RPMI7951 (cell line): Measurements from ENCODE around the gene DSCAML1. TPM values are rescaled to one million over a fixed set of nuclear protein-coding genes. Genes with fewer than 3 reads are reported as not detected.

Source experiments
- DNase-seq: peaks from one replicate; pipeline ENCODE4 v3.0.0-alpha.2; 2012; ENCODE audit warnings: low read depth
- total RNA-seq: library from RNA; depleted of rRNA; stranded (reverse); fragments of >200 nt; shearing (Covaris generic); gene quantifications from 2 replicates; pipeline ENCODE4 v1.2.3, GENCODE V29; 2014; rRNA removed

Gene DSCAML1
- total RNA-seq = not detected in 2 replicates

GRCh38 chr11:117796872-117797529 lies at the start of gene DSCAML1:
Gene DSCAML1 (minus strand): TSS chr11:117797216. CDS start chr11:117797079, 137 bp downstream.
- no peak for DNase-seq

DNA sequence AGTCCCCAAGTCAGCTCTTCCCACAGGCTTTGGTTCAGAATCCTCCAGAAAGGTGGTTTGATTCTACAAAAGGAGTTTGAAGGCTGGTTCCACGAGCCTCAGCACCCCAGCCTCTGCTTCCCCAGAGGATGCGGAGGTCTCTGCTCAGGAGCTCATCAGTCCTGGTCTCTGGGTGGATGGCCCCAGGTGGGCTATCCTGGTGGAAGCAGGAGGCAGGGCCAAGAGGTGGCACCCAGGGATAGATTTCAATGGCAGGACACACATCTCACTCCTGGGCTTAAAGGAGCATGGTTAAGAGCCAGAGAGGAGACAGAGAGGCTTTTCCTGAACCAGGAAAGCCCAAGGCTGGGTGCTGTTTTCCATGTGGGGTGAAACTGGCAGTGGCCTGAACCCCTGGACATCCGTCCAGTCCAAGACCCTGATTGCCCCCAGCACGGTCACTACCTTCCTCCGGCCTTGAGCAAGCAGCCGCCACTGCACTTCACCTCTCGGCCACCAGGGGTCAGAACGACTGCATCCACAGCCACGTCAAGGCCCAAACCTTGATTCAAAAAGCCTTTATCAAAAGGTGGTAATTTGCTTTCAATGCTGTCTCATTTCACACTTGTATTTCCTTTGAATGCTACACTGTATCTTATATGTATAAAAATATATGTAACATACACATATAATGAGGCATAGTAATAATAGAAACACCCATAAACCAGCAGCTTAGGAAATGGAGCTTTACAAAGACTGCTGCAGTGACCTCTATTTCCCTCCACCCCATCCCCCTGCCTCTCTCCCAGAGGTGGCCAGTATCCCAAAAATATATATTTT lies 46.9 kb upstream of the DSCAML1 start:
- DNase-seq = peak; percentile 46

DNA sequence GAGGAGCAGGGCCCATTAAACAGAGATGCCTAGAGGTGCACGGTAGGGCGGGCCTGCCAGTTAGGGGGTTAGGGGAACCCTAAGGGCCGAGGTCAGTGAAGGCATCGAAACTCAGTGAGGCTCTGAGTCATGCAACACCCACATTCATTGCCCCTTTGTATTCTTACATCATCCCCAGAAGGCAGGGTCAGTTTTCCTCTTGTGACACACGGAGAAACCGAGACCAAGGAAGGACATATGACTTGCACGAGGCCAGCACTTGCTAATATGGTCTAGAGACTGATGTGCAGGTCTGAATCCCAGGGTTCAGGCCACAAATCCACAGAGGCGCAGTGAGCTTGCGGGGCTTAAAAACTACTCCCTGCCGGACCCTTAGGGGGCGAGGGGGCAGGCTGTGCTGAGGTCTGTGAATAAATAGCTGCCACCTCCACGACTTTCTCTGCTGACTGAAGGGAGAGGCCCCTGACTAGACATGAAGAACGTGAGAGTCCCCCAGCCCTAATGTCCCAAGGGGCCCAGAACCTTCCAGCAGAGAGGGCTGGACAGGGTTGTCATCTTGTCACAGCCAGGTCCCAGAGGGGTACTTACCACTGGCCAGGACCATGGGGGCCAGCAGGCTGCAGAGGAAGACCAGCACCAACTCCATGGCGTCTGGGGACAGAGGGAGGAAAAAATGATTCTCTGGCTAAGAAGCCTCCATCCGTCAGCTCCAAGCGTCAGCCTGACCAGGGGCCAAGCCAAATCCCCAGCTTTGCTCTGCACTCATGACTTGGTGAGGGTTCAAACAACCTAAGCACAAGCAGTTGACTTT lies 45.3 kb upstream of the DSCAML1 start:
- no peak for DNase-seq

- DNase-seq = no peak
These were observed 44.6 kb upstream of the DSCAML1 start for GRCh38 chr11:117841551-117842031.

DNA sequence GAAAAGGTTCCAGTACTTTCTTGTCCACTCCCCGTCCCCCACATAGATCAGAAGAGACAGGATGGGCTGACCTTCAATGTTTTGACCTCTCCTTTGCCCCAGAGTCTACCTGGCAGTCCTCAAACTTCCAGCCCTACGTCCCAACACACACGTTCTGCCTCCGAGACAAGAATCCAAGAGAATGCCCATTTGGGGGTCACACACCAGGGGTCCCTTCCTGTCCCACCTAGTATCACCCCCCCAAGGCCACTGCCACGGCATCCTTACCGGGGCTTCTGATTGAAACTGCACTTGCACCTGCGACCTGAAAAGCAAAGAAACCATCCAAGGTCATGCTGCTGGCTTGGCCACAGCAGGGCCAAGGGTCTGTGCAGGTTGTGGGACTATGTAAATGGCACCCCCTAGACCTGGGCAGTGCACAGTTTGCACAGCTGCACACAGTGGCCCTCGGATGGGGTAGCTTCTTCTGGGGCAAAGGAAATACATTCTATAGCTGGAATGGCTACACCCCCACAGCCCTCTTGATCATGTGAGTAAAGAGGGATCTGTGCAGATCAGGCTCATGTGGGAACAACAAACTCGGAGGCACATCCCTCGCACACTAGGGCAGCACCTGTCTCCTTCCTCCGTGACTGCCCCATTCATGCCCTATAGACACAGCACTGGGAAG lies 44.0 kb upstream of the DSCAML1 start:
- DNase-seq = no peak

GRCh38 chr11:117839936-117840813 lies 43.2 kb upstream of the DSCAML1 start:
- DNase-seq = no peak

- no peak for DNase-seq
These were observed 42.4 kb upstream of the DSCAML1 start for GRCh38 chr11:117839380-117839881.

DNA sequence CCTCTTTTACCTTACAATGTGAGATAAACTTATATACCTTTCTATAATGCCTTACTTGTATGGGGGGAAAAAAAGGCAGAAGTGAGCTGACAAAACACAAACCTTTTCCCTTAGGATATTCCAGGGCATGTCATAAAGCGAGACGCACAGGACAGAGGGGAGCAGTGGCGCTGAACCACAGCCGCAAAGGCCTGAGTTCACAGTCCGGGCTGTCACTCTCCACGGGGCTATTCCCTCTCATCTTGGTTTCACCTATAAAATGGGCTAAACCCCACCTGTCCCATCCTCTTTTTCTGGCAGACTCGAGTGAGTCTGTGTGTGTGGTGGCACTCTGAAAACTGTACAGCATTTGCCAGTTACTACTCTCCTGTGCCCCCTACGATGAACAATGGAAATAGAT lies 41.9 kb upstream of the DSCAML1 start:
- DNase-seq = no peak

DNA sequence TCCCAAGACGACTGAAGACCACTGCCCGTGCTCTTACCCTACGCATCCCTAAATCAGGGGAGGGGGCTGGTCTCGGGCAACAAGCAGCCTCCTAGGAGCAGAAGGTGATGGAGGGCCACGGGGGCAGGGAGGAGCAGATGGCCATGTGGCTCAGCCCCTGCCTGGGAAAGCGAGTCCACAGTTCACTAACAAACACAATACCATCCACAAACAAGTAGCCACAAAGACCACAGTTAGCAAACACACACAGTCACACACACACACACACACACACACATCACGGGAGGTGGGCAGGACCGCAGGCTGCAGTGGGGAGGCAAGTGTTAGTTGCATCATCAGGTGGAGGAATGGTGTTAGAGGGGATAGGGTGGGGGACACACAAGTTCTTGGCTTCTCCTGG lies 40.8 kb upstream of the DSCAML1 start:
- DNase-seq = no peak

DNA sequence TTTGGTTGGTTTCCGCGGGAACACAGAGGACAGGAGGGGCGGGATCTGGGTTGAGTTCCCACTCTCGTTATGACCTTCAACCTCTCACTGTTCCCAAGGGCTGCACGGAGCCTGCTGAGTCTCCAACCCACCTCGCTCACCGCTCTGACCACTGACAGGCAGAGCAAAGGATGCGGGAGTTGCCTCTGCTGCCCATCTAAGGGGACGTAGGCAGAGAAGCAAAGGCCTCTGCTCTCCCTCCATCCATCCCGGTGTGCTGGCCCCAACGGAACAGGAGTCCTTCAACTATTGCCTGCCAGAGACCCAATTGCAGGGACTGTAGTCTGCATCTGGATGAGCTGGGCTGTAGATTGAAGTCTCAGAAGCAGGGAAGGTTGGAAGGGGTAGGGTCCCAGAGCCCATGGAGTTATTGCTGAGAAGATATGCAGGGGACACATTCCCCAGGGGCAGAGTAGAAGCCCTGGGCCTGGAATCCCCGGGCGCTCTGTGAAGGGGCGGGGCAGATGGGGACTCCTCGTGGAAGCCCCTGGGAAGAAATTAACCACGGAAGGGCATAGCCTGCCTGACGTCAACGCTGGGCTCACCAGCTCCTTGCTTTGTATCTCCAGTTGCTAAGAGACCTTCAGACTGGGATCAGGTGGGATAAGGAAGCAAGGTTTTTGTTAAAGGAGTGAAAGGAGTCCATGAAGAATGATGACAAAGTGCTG lies 40.2 kb upstream of the DSCAML1 start:
- no peak for DNase-seq

- no peak for DNase-seq
These were observed 39.3 kb upstream of the DSCAML1 start for GRCh38 chr11:117836077-117836960.

DNA sequence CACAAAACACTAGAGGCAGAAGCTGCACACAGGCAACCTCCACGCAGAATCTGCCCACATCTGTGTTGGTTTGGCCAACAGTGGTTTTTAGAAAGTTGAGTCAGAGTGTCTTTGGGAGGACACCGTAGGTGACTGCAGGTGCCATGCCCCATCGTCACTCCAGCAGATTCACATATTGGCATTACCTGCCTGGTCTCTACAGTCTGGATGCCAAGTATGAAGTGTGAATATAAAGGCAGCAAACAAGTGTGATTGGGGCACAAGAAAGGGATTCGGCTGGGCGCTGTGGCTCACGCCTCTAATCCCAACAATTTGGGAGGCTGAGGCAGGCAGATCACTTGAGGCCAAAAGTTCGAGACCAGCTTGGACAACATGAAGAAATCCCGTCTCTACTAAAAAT lies 38.6 kb upstream of the DSCAML1 start:
- DNase-seq = no peak

DNA sequence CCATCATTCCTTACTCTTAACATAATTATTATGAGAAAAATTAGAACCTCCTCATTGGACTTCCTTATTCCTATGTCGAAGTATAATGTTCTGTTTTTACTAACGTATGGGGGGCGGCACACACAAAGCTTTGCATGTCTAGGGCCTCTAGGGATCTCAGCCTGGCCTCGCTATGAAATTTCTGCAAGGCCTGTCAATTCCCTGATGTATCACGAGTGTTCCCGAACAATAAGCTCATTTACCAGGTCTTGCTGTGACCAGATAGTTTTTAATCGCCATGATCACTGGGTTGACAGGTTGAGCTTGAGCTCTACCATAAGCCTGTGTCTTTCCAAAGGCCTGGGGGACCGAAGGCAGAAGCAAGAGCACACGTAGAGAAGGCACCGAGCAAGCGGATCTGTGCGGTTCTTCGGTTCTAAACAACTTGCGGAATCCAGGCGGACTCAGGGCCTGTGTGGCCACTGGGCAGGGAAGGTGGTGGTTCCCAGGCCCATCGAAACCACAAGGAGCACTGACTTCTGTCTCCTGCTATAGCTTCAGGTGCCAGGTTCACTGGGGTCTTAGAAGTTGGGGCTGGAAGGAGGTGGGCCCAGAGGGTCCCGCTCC lies 37.9 kb upstream of the DSCAML1 start:
- DNase-seq = no peak

DNA sequence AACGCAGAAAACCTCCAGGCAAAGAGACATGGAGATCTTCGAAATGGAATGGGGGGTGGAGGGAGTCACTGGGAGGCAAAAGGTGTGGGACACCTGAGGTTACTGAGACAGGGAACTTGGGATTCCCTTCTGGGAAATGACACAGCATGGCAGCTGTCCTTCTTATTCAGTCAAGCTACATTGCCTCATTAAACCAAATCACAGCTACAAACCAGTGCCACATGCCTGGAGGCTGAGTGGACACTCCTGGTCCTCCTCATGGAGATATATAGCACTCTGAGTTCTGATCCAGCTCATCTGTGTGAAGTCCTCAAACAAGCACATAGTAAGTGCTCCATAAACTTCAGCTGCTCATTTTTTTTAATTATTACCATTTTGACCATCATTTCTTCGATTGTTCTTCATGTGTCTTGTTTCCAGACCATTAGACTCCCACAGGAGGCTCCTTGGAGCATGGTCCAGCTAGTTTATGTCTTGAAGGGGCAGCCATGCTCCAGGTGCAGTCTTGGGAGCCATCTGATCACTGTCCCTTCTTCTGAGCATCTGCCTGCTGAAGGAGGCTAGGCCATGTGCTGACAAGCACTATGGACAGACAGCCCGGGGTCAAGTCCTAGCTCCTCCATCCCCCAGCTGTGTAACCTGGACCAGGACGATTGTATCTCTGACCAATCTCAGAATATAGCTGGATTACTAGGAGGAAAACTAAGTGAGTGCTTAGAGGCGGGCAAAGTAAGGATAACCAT lies 37.2 kb upstream of the DSCAML1 start:
- no peak for DNase-seq

- no peak for DNase-seq
These were observed 36.4 kb upstream of the DSCAML1 start for GRCh38 chr11:117833401-117833891.

DNA sequence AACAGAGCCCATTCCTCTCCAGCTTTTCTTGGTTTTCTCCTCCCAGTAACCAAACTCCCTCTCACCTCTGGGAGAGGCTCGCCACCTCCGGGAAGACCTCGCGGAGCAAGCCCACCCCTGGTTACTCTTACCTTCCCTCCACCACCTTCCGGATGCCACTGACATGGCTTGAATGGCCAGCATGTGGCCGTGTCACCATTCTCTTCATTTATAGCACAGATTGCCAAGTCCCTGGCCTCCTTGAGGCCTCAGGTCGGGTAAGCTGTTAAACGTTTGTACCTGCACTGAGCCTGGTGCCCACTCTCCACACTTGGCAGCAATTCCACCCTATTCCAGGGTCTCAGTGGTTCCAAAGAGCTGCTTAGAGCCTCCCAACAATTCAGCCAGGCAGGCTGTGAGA lies 35.5 kb upstream of the DSCAML1 start:
- no peak for DNase-seq

DNA sequence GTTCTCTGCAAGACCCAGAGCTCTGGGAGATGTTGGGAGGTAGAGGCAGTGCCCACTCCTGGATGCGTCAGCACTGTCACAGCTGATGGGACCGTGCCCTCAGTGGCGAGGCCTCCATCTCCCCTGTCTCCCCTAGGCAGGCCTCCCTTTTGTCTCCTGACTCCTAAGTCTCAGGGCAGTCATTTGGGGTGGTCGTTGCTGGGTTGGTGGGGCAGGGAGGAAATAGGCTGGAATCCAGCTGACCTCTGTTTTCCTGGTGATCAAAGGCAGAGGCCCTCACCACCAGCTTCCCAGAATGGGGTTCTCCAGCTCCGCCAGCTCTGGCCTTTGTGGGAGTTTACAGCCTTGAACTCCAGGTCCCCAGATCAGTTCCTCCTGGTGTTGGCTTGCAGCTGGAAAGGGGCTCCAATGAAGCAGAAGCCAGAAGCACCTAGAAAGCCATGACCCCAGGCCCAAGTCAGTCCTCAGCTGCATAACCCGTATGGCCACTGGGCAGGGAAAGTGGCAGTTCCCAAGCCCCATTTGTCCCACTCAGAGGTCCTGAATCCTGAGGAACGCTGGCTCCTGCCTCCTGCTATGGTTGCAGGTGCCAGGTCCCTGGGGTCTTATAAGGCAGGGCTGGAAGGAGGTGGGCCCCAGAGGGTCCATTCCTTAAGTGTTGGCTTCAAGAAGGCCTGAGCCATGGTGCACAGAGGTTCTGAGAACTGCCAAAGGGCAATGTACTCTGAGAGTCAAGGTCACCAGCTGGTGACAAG lies 34.8 kb upstream of the DSCAML1 start:
- DNase-seq = no peak
